ENCODE data around the gene CSMD2.

GRCh38 chr1:34166191-34166624, 1.2 kb upstream of the CSMD2 start:
- no peak for TF ChIP-seq CTCF (IDR thresholded peaks at IDR 0.05)
- TF ChIP-seq POLR2A (IDR thresholded peaks at IDR 0.05): no peak
